KG1 (cell line): ENCODE data around the gene NISCH.

Experiments
- DNase-seq: peaks from one replicate; lab custom pipeline; 2025; lab: John Stamatoyannopoulos, UW

NISCH gene

DNA sequence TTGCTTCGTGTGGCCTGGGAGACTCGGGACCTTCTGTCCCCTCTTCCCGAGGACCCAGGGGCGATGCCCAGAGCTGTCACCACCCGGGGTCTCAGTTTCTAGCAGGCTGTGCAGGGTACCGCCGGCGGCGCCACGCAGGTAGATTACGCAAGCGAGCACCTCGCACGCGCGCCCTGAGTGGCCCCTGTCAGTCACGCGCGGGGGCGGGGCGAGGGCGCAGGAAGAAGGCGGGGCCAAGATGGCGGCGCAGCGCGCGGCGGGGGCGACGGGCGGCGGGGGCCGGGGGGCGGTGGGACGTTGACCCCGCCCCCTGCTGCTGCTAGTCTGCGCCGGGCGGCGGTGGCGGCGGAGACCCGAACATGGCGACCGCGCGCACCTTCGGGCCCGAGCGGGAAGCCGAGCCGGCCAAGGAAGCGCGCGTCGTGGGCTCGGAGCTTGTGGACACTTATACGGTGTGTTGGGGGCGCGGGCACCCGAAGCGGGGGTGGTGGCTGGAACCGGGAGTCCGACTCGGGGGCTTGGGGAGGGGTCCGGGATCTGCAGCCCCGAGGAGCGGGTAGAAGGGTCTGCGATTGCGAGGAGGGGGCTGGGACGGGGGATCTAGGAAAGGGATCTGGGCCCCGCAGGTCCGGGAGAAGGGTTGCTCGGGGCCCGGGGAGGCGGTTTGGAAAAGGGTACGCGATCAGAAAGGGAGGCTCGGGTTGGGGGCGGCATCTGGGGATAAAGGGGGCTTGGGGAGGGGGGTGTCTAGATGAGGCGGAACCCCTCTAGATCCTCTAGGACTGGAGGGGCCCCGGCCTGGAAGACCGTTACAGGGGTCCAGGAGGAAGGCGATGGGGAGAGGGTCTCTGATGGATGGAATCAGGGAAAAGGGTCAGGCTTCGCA lies at the start of gene NISCH:
Gene NISCH (plus strand): TSS at position 322 of the 886 bp plus-strand sequence. CDS start 38 bp downstream, at position 360.
- peak; percentile 73 for DNase-seq

DNA sequence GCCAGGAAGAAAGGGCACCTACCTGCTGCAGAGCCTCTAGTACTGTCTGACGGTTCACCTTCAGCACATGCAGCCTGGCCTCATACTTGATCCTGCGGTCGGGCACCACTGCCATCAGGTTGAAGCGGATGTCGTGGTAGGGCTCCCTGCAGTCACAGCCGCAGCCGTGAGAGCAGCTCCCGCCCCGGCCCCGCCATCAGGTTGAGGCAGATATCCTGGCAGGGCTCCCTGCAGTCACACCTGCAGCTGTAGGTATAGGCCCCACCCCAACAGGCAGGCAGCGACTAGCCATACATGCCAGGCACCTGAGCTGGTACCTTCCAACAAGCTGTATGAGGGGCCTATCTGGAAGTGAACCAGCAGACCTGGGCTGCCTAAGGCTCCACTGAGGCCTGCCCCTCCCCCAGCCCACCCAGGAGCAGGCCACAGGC lies 49.2 kb upstream of the NISCH start:
- DNase-seq = no peak

DNA sequence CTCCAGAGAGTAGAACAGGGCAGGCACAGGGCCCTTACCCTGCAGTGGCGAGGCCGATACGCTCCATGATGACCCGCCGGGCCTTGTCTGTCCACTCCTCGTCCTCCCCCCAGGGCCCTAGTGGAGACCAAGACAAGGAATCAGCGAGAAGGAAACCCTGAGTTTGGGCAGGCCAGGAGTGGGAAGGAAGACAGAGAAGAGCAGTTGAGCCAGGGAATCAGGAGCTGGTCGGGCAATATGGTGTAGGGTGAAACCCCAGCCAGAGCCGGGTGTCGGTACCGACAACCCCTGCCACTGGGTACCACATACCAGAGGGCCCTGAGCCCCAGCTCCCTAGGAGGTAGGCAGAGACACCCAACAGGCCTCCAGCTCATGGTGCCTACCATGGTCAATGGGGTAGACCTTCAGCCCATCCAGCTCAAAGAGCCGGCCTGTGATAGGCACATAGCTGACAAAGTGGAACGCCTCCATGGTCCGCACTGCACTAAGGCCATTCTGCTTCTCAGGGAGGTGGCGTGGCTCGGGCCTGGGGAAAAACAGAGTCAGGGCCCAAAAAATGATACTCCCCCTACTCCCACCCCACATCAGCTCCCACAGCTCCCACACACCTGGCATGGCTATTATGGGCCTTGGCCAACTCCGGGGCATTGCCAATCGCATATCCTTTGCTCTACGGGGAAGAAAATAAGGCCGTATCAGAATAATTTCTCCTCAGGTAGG lies 48.5 kb upstream of the NISCH start:
- no peak for DNase-seq

DNA sequence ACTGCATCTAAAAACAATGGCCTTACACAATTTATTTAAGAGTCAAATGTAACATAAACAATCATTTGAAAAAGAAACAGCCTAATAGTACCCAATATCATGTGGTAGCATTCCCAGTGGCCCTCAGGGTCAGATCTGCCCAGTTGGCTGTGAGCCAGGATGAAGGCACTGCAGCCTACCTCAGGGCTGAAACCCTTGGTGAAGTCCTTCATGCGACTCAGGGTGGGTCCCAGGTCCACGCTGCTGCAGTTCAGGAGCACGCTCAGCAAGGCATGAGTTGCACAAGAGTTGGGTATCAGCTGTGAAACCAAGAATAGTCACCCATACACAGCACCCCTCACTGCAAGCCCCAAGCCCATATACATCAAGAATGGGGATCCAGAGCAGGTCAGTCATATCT lies 47.6 kb upstream of the NISCH start:
- DNase-seq = no peak

DNA sequence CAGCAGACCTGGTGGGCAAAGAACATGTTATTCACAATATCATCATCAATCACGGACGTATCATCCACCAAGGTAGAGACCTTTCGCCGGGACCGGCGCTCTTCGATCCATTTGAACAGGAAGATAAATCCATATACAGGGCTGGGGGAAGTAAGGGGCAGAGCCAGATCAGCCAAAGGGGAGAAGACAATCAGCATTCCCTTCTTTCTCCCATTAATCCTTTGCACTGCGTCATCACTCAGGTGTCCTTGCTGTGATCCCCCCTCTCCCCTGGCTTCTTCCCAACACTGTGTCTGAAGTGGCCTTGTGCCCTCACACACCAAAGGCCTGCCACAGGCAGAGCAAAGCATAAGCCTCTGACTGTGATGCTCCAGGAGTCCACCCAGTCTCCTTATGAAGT lies 46.9 kb upstream of the NISCH start:
- no peak for DNase-seq

DNA sequence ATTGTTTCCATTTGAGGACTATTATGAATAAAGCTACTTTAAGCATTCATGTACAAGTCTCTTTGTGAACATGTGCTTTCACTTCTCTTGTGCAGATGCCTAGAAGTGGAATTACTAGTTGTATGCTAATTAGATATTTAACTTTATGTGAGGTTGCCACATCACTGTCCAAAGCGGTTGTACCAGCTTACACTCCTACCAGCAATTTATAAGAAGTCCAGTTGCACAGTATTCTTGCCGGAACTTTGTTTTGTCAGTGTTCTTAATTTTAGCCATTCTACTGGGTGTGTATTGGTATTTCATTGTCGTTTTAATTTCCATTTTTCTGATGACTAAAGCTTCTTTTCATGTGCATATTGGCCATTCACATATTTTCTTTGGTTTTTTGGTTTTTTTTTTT lies 39.6 kb upstream of the NISCH start:
- DNase-seq = no peak

DNA sequence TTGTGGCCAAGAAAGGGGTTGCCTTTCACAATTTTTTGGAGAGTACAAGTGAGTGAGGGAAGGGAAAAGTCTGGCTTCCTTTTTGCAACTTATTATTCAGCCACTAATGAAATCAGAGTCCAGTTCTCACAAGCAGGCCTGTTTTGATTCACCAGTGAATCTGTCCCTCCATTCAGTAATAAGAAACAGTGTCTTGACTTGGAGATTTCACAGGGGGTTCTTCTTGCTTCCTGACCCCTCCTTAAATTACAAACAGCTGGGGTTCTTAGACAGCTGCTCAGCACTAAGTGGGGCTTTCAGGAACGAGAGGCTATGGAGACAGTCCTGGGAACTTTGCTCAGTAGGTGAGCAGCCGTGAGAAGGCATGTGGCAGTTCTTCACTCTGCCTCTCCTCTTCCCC lies 35.0 kb upstream of the NISCH start:
- DNase-seq = no peak

DNA sequence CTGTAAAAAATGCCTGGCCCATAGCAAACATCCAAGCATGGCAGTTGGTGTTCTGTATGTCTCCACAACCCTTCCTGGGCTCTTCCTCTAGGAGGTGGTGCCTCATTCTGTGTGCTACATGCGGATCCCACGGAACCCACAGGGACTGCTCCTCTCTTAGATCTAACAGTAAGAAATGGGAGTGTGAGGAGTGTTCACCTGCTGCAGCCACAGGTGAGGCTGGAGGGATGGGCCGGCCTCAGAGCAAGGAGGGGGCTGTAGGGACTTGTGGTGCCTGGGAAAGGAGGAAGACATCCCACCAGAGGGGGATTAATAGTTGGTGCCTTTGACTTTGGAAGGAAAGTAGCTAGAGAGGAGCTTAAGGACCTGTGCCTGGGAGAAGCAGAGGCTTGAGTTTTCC lies 32.7 kb upstream of the NISCH start:
- DNase-seq = no peak

DNA sequence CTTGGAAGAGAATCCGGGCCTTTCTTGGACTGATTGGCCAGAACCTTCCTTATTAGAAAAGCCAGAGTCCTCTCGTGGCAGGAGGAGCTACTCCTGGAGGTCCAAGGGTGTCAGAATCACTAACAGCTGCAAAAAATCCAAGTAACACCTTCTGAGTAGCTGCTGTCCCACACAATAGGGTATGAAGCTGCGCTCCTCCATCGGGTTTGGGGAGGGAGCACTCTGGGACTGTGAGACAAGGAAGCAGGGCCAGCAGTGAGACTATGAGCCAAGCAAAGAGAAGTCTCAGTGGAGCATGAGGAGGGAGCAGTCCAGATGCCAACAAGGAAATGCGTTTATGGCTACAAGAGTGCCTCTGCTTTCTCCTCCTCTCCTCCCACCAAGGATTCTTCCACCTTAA lies 32.2 kb upstream of the NISCH start:
- no peak for DNase-seq

DNA sequence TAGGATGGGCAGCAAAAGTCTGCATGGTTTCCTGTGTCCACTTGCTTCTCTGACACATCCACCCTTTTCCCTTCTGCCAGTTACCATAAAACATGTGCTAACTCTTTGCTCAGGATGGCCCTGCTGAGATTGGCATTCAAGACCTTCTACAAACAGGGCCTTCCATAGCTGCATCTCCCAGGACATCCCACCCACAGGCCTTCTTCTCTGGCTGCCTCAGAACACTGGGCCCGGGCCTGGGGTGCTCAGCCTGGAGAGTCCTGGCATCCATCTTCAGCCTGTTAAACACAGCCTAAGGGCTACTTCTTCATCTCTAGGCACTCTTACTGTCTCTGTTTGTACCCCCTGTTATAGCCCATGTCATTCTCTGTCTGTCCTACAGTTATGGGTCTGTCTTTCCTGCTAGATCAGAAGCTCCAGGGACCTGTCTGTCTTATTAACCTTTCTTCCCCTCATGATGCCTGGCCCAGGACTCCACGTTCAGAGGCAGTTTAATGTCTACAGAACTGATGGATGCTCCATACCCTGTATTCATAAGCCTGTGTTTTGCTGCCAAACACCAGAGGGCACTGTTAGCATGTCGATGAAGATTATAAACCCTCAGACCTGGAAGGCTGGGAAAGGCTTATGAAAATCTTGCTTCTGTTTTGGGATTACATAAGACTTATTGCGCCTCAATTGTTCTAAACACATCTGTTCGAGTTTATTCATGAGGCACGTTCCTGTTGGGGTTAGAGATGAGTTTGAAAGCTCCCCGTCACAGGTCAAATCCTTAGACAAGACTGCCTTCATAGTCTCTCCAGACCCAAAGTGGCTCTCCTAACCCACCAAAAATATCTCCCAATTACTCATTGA lies 27.0 kb upstream of the NISCH start:
- peak; percentile 3 for DNase-seq

DNA sequence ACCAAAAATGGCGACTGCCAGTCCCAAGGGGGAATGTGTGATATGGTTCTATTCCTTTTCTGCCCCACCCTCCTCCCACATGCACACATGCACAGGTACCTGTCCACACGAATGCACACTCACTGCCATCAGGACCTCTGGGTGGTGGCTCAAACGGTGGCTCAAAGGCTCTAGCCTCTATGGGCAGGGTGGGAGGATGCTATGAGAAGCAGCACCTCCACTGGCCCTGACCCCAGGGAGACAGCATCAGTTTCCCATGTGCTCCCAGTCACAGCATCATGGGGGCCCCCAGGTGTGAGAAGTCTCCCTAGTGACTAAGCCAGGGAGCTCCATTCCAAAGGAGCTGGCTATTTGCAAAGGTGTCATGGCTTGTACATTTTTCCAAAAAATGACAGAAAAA lies 26.4 kb upstream of the NISCH start:
- no peak for DNase-seq

DNA sequence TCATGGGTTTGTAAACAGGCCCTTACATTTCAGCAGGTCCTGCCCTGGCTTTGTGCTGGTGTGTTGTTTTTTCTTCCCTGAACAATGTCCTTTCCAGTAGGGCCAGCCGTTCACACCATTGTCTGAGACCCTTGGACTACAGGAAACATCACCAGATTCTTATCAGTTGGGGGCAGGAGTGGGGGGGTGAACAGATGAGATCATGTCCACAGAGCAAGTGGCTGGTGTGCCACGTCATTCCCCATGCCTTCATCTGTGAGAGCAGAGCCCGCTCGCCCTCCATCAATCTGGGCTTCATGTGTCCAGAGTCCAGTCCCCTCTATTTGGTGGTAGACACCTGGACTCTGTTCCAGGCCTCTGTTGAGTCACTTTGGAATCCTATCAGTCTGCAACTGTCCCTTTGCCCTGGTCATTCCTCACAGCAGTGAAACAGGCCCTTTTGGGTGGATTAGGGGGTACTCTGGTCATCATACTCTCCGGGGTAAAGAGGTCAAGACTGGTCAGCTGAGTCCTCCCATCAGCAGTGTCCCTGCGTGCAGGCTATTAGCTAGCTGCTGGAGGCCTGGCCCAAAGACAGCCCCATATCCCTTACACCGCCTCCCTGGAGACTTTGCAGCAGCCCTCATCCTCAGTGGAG lies 25.5 kb upstream of the NISCH start:
- DNase-seq = no peak

DNA sequence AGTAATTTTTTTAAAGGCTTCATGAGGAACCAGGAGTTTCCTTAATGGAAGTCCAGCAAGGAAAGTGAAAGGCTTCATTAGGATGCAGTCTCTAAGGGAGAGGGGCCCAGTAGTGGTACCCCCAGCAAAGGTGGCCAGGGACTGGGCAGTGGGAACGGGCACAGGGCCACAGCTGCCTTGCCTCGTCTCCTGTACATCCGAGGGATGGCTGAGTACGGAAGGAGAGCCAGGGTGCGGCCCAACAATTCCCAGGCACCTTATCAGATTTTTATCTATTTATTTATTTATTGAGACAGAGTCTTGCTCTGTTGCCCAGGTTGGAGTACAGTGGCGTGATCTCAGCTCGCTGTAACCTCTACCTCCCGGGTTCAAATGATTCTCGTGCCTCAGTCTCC lies 25.0 kb upstream of the NISCH start:
- no peak for DNase-seq

DNA sequence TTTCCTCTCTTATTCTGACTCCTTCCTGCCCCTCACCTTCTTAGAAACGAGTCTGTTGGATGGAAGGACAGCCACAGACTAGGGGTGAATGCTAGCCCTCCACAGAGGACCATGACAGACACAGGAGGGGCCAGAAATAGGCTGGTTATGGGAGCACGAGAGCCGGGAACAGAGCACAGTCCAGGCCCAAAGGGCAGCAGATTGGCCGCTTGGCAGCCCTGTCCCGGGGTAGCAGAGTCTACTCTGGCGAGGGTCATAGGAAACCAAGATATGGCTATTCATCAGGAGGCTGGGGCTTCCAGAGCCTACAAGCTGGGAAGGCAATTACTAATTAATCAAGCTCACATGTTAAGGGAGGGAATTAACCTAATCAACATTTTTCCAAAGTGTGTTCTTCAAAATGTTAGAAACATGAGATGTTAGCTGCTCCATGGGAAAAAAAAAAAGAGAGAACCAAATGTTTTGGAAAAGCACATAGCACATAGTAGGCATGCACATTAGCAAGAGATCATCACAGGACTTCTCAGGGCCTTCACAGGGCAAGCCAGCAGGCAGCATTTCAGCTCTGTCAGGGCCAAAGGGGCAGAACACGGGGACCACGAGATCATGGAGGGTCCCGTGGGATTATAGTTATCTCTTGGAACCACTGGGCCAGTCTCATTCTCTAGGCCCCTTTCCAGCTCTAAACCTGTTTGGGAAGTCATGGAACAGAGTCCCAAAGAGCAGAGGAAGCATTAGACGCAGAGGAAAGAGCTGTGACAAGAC lies 23.8 kb upstream of the NISCH start:
- DNase-seq = no peak

DNA sequence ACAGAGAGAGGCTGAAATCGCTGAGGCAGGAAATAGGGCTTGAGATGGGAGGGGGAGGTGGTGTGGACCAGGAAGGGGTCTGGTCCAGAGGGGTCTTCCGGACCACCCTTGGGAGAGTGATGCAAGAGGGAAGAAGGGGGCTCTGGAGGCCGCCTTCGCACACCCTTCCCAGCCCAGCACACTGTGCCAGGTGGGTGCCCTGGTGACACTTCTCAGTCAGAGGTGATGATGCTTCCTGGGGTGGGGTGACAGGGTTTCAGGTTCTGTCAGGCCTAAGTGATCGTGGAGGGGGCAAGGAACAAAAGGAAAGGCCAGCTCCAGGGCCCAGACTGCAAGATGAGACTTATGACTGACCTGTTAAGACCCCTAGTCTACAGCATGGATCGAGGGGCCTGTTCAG lies 23.2 kb upstream of the NISCH start:
- no peak for DNase-seq

DNA sequence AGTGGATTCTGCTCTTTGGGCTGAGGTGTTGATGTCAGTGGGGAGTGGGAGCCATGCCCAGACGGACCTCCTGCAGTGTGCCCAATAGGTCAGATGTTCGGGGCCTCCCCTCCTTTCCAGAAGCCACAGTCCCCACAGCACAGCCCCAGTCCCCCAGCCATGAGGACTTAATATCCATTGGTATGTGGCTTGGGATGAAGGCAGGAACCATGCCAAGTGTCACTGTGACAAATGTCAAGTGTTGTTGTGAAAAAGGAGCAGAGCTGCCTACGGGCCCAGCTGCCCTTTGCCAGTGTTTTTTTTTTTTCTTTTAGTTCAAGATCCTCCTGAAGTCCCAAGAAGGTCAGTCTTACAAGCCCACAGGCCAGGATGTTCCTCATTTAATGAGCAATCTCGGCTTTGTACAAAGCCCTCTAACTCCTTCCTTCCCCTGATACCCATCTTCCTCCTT lies 22.7 kb upstream of the NISCH start:
- no peak for DNase-seq

DNA sequence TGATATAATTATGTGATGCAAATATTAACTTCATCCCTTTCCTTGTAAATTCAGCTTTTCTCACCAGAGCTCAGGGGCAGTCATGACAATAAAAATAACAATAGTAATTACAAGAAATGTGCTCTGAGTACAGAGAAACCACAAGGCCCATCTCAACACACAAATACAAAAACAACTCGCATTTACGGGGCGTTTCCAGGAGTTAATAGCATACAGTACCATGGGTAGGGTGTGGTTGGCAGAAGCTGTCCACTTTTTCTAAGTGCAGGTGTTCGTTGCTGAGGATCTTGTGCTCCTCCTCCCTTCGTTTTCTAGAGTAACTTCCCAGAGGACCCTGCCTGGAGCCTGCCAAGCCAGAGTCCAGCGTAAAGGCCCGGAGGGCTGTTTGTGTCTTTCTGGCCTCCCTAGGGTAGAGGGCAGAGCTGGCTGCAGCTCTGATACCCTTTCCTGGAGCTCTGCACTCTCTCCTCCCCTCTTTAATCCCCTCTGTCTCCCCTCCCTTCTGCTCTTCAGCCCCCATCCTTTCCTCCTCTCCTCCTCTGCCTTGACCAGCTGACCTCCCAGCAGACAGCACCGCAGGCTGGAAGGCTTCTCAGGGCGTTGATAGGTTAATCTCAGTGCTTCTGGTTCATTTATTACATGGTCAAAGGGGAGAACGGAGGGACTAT lies 21.9 kb upstream of the NISCH start:
- DNase-seq = no peak

DNA sequence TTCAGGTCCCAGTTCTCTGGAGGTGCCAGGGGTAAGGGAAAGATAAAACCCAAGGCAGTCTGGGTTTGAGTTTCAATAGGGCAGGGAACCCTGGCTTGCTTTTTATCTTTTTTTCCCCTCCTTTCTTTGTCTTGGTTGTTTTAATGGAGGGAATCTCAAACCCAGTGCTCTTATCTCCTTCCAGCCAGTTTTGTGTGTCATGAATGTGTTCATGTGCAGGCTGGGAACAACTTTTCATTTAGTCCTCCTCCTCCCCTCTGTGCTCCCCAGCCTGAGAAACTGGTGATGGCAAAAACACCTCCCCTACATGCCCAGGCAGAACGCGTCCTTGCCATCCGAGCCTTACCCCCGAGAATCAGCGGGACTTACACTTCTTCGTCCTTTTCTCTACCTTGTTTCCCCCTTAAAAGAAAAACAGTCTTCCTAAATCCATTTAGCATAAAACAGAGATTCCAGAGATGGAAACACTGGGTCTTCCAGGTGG lies 21.4 kb upstream of the NISCH start:
- DNase-seq = no peak

DNA sequence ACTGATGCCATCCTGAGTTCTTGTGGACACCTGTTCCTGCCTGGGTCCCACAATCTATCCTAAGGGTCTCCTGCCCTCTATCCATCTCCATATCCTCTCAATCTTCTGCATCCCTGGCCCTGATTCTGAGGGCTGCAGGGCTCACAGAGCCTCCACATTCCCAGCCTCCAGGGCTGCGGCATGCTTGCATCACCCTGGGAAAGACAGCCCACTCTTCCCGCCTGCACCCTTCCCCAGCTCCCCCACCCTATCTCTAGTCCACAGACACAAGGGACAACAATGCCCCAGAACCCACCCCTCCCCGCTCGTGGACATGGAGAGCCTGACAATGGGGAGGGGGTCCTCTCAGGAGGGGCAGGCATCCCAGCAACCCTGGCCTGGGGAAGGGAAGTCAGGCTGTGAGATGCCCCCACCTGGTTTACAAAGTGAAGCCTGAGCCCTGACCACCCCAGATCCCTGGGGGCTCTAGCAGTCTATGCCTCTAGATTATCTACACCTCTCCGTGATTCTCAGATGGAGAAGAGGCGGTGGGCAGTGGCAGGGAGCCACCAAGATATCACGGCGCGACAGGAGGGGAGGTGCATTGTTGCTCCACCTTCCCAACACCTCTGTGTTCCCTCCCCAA lies 20.8 kb upstream of the NISCH start:
- no peak for DNase-seq
